Measurements from ENCODE around the gene STK16. TPM values are rescaled to one million over a fixed set of nuclear protein-coding genes. Genes with fewer than 3 reads are reported as not detected.

STK16 gene
- total and polyA plus RNA-seq, 2 of the 13 experiments (the other 11 are each of a cell fraction or from before 2014, with no cell fraction given): 28.0 to 50.9 TPM

GRCh38 chr2:219206328-219207133, 38.7 kb upstream of the STK16 start, which contains the start of gene ZFAND2B (continued):
- TF ChIP-seq SNAPC4 (CRISPR knock-in tag; IDR thresholded peaks at IDR 0.05) (0 out of 2 replicates have a peak, but pooled peaks have one; percentile 52), HOXA3 (CRISPR knock-in tag; IDR thresholded peaks at IDR 0.05) (peak; percentile 90), ZNF274 (CRISPR knock-in tag; IDR thresholded peaks at IDR 0.05) (no peak), ZBTB38 (CRISPR knock-in tag; IDR thresholded peaks at IDR 0.05) (peak; percentile 82), GRHL1 (CRISPR knock-in tag; conservative IDR thresholded peaks at IDR 0.05) (no peak), NCOA1 (CRISPR knock-in tag; IDR thresholded peaks at IDR 0.05) (peak; percentile 91), ZNF556 (CRISPR knock-in tag; IDR thresholded peaks at IDR 0.05; ENCODE audit: borderline replicate concordance) (peak; percentile 85; the same call in 1 of the 2 replicates), MIER3 (CRISPR knock-in tag; IDR thresholded peaks at IDR 0.05; ENCODE audit: borderline replicate concordance) (peak; percentile 87; the same call in 1 of the 2 replicates), SALL2 (CRISPR knock-in tag; IDR thresholded peaks at IDR 0.05) (peak; percentile 80), SNAI1 (CRISPR knock-in tag; IDR thresholded peaks at IDR 0.05; ENCODE audit: borderline replicate concordance) (no peak), ATAD3A (CRISPR knock-in tag; IDR thresholded peaks at IDR 0.05) (0 out of 2 replicates have a peak, but pooled peaks have one; percentile 67), PHF20 (CRISPR knock-in tag; IDR thresholded peaks at IDR 0.05) (peak; percentile 62), ELF4 (CRISPR knock-in tag; IDR thresholded peaks at IDR 0.05; ENCODE audit: borderline replicate concordance) (no peak), NFAT5 (CRISPR knock-in tag; IDR thresholded peaks at IDR 0.05) (0 out of 2 replicates have a peak, but pooled peaks have one; percentile 53), FOXC1 (CRISPR knock-in tag; IDR thresholded peaks at IDR 0.05; ENCODE audit: borderline replicate concordance) (peak; percentile 95)
